ENCODE measurements around the gene KIF1A.

The KIF1A gene

DNA sequence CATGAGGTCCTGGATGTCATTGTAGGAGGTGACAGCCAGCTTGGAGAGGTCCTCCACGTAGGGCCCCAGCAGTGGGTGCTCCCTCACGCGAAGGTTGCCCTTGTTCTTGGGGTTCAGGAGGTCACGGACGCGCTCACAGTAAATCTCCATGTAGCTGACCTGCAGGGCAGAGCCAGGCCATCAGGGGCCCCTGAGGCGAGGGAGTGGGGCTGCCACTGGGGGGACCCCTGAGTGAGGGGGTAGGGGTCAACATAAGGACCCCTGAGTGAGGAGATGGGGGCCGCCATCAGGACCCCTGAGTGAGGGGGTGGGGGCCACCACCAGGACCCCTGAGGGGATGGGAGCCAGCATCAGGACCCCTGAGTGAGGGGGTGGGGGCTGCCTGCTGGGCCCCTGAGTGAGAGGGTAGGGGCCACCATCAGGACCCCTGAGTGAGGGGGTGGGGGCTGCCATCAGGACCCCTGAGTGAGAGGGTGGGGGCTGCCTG is 33.6 kb downstream of the KIF1A start:
- no peak for DNase-seq (ENCODE audit: low read depth)
- TF ChIP-seq, protein P1, sequence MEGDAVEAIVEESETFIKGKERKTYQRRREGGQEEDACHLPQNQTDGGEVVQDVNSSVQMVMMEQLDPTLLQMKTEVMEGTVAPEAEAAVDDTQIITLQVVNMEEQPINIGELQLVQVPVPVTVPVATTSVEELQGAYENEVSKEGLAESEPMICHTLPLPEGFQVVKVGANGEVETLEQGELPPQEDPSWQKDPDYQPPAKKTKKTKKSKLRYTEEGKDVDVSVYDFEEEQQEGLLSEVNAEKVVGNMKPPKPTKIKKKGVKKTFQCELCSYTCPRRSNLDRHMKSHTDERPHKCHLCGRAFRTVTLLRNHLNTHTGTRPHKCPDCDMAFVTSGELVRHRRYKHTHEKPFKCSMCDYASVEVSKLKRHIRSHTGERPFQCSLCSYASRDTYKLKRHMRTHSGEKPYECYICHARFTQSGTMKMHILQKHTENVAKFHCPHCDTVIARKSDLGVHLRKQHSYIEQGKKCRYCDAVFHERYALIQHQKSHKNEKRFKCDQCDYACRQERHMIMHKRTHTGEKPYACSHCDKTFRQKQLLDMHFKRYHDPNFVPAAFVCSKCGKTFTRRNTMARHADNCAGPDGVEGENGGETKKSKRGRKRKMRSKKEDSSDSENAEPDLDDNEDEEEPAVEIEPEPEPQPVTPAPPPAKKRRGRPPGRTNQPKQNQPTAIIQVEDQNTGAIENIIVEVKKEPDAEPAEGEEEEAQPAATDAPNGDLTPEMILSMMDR (conservative IDR thresholded peaks at IDR 0.05; ENCODE audit: control insufficient read depth, insufficient read depth, low read depth, low read length): no peak
- H3K4me3 ChIP-seq (ENCODE audit: control insufficient read depth, low read depth, low read length): no peak overlapping the region

DNA sequence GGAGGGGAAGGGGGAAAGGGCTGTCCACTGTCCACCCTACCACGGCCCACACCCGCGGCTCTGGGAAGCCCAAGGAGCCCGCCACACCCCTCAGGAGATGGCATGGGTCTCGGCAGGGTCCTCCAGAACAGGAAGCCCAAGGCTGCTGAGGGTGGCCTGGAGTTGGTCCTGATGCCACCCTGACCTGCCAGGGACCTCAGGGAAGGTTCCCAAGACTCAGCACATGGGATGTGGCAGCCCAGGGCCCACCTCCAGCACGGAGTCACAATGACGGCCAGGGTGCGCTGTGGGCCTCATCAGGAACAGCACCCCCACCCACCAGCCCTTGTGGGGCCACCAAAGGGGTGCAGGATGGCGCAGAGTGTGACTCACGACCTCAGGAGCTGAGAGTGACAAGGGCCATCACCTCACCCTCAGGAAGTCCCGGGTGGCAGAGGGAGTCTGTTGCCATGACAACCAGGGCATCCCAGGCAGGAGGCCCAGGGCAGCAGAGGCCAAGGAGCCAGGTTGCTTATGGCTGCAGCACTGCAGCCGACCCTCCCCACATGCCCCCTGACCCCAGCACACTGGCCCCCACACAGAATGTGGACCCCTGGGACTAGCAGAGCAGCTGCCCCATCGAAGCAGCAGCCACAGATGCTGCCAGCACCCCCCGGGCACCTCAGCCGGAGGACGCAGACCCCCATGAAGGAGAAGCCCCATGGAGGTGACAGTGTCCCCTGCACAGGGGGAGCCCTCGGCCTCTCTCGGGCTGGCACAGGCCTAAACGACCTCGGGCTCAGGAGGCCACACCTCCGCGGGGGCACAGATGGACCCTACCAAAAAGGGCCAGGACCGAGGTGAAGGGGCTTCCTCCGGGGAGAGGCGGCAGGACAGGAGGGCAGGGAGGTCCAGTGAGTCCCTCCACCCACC is 34.3 kb downstream of the KIF1A start:
- H3K4me3 ChIP-seq (ENCODE audit: control insufficient read depth, low read depth, low read length): no peak overlapping the region
- TF ChIP-seq, protein P1 (conservative IDR thresholded peaks at IDR 0.05; ENCODE audit: control insufficient read depth, insufficient read depth, low read depth, low read length): no peak
- DNase-seq (ENCODE audit: low read depth): no peak

DNA sequence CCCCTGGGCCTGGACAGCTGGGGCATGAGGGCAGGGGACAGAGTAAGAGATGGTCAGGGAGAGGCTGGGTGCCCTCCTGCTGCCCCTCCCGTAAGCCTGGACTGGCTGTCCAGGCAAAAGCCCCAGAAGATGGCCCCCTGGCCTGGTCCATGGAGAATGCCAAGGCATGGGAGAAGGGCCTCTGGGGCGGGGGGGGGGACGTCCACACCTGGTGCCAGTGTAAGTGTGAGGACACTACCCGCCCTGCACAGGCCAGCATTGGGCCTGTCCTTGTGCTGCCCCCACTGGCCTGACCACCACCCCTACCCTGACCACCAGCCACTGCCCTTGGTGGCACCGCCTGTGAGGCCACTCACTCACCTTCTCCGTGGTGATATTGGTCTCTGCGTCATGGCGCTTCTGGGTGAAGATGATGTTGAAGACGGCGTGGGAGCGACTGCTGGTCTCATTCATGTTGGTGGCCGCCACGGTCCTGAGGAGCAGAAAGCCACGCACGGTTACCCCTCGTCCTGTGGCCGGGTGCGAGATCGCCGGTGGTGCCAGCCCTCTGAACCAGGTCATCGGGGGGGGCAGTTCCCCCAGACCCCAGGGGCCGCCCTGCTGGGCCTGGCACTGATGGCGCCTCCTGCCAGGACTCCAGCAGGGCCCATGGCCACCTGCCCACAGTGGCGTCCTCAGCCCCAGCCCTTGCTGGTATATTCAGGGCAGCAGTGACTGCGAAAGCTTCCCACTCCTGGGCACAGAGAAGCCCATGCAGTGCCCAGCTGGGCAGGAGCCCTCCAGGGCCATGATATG is 35.2 kb downstream of the KIF1A start:
- TF ChIP-seq, protein P1 (conservative IDR thresholded peaks at IDR 0.05; ENCODE audit: control insufficient read depth, insufficient read depth, low read depth, low read length): no peak
- no peak for DNase-seq (ENCODE audit: low read depth)

DNA sequence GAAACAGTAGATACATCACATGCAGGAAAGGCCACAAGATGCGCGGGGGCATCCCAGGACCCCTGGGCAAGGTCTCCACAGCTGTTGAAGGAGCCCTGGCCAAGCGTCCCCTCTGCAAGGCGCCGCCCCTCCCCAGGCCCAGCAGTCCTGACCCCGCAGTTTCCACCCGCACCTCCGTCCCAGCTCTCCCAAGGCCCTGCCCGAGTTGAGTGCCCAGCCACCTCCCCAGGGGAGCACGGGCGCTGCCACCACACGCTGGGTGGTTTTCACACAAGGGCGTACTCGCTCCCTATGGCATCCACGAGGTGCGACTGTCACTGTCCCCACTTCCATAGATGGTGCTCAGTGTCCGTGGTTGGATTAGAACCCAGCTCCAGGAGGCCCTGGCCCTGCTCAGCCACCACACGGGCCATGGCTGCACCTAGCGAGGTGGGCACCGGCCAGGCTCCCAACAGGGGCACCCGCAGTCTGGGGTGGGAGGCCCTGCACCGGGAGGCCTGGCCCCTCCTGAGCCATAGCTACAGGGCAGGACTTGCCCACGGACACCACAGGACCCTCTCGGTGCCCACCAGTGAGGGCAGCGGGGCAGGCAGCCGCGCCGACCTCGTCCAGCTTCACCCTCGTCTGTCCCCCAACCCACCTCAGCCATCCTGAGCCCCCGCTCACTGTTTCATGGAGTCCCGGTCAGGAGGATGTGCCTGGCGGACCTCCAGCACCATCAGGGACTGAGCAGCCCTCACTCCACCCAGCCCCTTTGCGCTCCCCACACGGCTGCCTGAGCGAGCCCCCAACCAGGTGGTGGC is 36.0 kb downstream of the KIF1A start:
- TF ChIP-seq, protein P1 (conservative IDR thresholded peaks at IDR 0.05; ENCODE audit: control insufficient read depth, insufficient read depth, low read depth, low read length): no peak
- no peak for DNase-seq (ENCODE audit: low read depth)
- H3K4me3 ChIP-seq (ENCODE audit: control insufficient read depth, low read depth, low read length): no peak overlapping the region

More for the DNA sequence above, 35.2 kb downstream of the KIF1A start:
- H3K4me3 ChIP-seq (ENCODE audit: control insufficient read depth, low read depth, low read length): no peak overlapping the region

DNA sequence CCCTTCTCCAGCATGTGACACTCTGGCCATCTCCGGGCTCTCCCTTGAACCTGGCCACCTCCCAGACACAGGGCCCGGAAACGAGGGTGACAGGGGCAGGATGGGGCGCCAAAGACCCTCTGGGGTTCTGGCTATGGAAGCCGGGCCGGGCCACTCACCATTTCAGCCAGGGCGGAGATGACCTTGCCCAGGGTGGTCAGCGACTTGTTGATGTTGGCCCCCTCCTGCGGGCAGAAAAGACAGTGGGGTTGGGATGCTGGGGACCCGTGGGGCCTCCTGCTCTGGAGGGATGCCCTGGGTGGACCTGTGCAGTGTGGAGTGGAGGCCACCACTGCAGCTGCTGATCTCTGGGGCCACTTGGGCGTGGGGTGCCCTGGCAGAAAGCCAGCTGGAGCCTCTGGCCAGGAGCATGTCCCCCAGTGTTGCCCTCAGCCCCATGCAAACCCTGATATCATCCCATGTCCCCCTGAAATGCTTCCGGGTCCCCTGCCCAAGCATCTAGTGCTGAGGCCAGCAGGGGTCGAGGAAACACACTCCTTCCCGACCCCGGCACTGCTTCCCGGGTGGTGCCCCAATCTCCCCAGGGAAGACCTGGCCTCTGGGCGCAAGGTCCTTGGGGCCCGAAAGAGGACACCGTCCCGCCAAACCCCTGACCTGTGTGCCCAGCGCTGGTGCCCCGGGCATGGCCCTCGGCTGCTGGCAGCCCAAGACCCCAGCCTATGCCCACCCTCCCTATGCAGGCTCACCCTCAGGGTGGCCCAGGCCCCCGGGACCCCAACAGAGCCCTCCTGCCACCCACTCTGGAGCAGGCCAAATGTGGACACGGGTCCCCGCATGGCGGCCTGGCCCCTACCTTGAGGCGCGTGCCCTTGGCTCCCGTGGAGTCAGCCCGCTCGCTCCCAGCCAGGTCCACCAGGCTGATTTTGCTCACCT is 36.9 kb downstream of the KIF1A start:
- no peak overlapping the region for H3K4me3 ChIP-seq (ENCODE audit: control insufficient read depth, low read depth, low read length)
- DNase-seq (ENCODE audit: low read depth): no peak
- TF ChIP-seq, protein P1 (conservative IDR thresholded peaks at IDR 0.05; ENCODE audit: control insufficient read depth, insufficient read depth, low read depth, low read length): no peak
